Activated CD8-positive, alpha-beta T cell treated with anti-CD3 and anti-CD28 coated beads for 36 hours (primary cell): Measurements from ENCODE around the gene C11orf68. TPM values are rescaled to one million over a fixed set of nuclear protein-coding genes. Genes with fewer than 3 reads are reported as not detected.

Experiments
- ATAC-seq: fragments of 200-7000 bp; cut with Tn5 transposase; one replicate; pipeline ENCODE4 v1.10.0; 2021; ENCODE audit warnings: mild to moderate bottlenecking, moderate library complexity
- CTCF ChIA-PET: fragments of 350-600 bp; sonication (Branson Sonifier 250); formaldehyde crosslinking; loops from one replicate; lab custom pipeline; 2021; ENCODE audit warnings: antibody characterized with exemption; lab: Charles Lee
- POLR2A ChIA-PET: fragments of 350-600 bp; sonication (Branson Sonifier 250); formaldehyde crosslinking; loops from one replicate; lab custom pipeline; 2021; ENCODE audit warnings: antibody characterized with exemption; lab: Charles Lee
- DNase-seq: peaks from one replicate; pipeline ENCODE4 v3.0.0-alpha.2; 2020
- H3K27ac Mint-ChIP-seq: one replicate; pipeline ENCODE4 v1.8.0; 2021; ENCODE audit warnings: mild to moderate bottlenecking, mixed read lengths
- H3K27me3 Mint-ChIP-seq: one replicate; pipeline ENCODE4 v1.8.0; 2021; ENCODE audit warnings: mixed read lengths
- H3K36me3 Mint-ChIP-seq: one replicate; pipeline ENCODE4 v1.8.0; 2021; ENCODE audit warnings: low read depth, mixed read lengths
- H3K4me1 Mint-ChIP-seq: one replicate; pipeline ENCODE4 v1.8.0; 2021; ENCODE audit warnings: low read depth, mixed read lengths
- H3K4me3 Mint-ChIP-seq: one replicate; pipeline ENCODE4 v1.8.0; 2021; ENCODE audit warnings: mild to moderate bottlenecking, moderate library complexity, mixed read lengths
- H3K9me3 Mint-ChIP-seq: one replicate; pipeline ENCODE4 v1.8.0; 2021; ENCODE audit warnings: mixed read lengths
- intact Hi-C: fragments of 100-400 bp; cut with micrococcal nuclease; formaldehyde crosslinking; loops from one replicate; pipeline ENCODE4 v1.10.0; 2022
- total RNA-seq, 2 experiments: library from RNA; stranded (reverse); gene quantifications; one replicate each; pipeline ENCODE4 v1.2.3, GENCODE V29; 2021
- TF ChIP-seq, protein P1 (sequence below): fragments of 200-600 bp; IDR thresholded peaks from one replicate; pipeline ENCODE4 v1.8.0; 2022; ENCODE audit warnings: antibody characterized with exemption, mild to moderate bottlenecking

C11orf68 gene
- 10 to 100 TPM; 26.2 to 26.3 TPM for total RNA-seq

DNA sequence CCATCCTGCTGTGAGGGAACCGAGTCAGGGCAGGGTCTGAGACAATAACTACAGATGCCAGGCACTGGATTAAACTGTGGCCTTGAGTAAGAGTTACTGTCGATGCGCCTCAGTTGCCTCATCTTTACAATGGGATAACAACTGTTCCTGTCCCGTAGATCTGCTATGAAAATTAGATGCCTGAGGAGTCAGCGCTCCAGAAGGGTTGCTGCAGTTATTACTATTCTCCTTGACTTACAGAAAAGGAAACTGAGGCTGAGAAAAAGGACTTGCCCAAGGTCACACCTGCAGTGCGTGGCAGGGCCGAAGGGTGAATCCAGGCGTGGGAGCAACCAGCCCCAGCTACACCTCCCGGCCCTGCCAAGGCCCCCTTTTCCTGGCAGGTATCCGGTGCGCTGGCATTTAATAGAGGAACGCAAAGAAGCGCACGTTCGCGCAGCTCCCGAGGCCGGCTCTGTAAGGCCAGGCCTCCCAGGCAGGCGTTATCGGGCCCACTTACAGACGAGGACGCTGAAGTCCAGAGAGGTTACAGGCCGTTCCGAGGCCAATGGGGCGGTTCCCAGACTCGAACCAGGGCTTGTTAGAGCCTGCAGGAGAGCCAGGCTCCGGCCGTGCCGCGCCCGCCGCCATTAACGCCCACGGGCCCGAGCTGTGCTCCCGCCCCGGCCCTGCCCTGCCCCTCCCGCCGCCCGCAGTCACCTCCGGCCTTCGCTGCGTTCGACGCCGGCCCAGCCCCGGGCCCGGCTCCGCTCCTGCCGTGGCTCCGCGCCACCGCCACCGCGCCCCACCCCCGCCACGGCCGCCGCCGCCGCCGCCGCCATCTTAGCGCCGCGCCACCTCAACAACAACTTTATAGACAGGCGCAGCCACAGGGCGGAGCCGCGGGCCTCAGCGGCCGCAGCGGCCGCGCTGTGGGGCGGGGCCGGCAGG is at the start of gene C11orf68:
Gene C11orf68, minus strand, starts transcription at position 852 of the 930 bp plus-strand sequence. Its CDS starts 31 bp downstream, at position 821.
- POLR2A ChIA-PET: interaction anchor here (0.8 to 2.9 kb wide), 13 partner anchors 9 to 70 kb away, joined by 3 to 20 read pairs (median 5); partner anchors contain the start of genes CCDC85B, FIBP and FOSL1
- H3K9me3 Mint-ChIP-seq: no peaks in the 10 kb centered on the region
- peak within 1 kb of the TSS; percentile 92 for H3K4me3 Mint-ChIP-seq
- no peaks in the 10 kb centered on the region for H3K27me3 Mint-ChIP-seq
- intact Hi-C loops: loop anchor here (1.0 kb wide), 1 partner anchor 43 kb away; the partner anchor contains the start of gene SART1
- TF ChIP-seq, protein P1, sequence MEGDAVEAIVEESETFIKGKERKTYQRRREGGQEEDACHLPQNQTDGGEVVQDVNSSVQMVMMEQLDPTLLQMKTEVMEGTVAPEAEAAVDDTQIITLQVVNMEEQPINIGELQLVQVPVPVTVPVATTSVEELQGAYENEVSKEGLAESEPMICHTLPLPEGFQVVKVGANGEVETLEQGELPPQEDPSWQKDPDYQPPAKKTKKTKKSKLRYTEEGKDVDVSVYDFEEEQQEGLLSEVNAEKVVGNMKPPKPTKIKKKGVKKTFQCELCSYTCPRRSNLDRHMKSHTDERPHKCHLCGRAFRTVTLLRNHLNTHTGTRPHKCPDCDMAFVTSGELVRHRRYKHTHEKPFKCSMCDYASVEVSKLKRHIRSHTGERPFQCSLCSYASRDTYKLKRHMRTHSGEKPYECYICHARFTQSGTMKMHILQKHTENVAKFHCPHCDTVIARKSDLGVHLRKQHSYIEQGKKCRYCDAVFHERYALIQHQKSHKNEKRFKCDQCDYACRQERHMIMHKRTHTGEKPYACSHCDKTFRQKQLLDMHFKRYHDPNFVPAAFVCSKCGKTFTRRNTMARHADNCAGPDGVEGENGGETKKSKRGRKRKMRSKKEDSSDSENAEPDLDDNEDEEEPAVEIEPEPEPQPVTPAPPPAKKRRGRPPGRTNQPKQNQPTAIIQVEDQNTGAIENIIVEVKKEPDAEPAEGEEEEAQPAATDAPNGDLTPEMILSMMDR: no peak
- ATAC-seq (peak; percentile 8), DNase-seq (no peak)
- CTCF ChIA-PET: interaction anchor here (0.9 to 2.5 kb wide), 7 partner anchors 17 to 207 kb away, joined by 3 to 12 read pairs (median 3); partner anchors contain the start of genes CCDC85B, FIBP, KAT5 and MUS81
- H3K27ac Mint-ChIP-seq: peak within 1 kb of the TSS; percentile 87
- peaks cover 32% of the 10 kb centered on the region for H3K4me1 Mint-ChIP-seq
- peaks cover 22% of the 10 kb centered on the region for H3K36me3 Mint-ChIP-seq

DNA sequence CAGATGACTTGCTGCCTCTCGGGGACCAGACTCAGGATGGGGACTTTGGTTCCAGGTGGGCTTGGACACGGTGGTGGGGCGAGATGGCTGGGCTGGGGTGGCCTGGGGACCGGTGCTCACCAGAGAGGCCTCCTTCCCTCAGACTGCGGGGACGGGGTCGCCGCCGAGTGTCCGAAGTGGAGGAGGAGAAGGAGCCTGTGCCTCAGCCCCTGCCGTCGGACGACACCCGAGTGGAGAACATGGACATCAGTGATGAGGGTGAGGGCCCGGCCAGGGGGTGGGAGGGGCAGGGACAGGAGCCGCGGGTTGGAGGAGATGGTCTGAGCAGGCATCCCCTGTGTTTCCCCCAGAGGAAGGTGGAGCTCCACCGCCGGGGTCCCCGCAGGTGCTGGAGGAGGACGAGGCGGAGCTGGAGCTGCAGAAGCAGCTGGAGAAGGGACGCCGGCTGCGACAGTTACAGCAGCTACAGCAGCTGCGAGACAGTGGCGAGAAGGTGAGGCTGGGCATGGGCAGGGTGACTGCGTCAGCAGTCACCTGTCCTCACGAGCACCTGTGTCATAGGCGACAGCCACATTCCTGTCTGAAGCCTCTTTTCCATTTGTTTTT is 48.6 kb upstream of the C11orf68 start:
- no peak for DNase-seq
- TF ChIP-seq, protein P1: no peak
- peaks cover 57% of the 10 kb centered on the region for H3K36me3 Mint-ChIP-seq
- no peak overlapping the region for H3K4me3 Mint-ChIP-seq
- POLR2A ChIA-PET: no interaction called here
- intact Hi-C loops: loop anchor here (10.0 kb wide), 1 partner anchor 73 kb away; the partner anchor contains the start of gene CCDC85B
- H3K27ac Mint-ChIP-seq: no peak overlapping the region
- H3K4me1 Mint-ChIP-seq: peaks cover 15% of the 10 kb centered on the region
- ATAC-seq: no peak
- CTCF ChIA-PET: interaction anchor here (1.5 to 3.0 kb wide), 2 partner anchors 79 to 83 kb away, joined by 3 to 9 read pairs; partner anchors contain the start of gene FIBP
- H3K9me3 Mint-ChIP-seq: no peaks in the 10 kb centered on the region
- no peaks in the 10 kb centered on the region for H3K27me3 Mint-ChIP-seq

DNA sequence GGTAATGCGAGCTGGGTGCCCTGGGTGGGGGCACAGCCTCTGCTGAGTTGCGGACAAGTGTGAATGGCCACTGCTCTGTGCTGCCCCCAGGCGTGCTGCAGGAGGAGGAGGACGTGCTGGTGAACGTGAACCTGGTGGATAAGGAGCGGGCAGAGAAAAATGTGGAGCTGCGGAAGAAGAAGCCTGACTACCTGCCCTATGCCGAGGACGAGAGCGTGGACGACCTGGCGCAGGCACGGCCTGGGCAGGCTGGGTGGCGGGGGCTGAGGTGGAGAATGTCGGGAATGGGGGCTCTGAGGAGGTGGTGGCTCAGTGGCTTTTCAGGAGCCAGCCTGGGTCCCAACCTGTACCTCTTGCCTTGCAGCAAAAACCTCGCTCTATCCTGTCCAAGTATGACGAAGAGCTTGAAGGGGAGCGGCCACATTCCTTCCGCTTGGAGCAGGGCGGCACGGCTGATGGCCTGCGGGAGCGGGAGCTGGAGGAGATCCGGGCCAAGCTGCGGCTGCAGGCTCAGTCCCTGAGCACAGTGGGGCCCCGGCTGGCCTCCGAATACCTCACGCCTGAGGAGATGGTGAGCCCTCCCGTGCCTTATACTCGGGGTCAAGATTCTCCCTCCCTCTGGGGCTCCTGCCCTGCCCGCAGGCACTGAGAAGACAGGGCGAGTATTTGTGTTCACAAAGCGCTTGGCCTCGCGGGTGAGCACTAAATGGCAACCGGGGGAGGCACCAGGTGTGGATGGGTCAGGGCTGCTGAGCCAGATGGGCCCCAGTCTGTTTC is 47.3 kb upstream of the C11orf68 start:
- intact Hi-C loops: loop anchor here (10.0 kb wide), 1 partner anchor 71 kb away; the partner anchor contains the start of gene CCDC85B
- peaks cover 59% of the 10 kb centered on the region for H3K36me3 Mint-ChIP-seq
- no peak overlapping the region for H3K27ac Mint-ChIP-seq
- H3K4me3 Mint-ChIP-seq: no peak overlapping the region
- POLR2A ChIA-PET: interaction anchor here (1.4 to 1.6 kb wide), 2 partner anchors 9 to 74 kb away, joined by 4 to 5 read pairs; no protein-coding TSS in a partner anchor
- ATAC-seq: no peak
- no peaks in the 10 kb centered on the region for H3K9me3 Mint-ChIP-seq
- peaks cover 21% of the 10 kb centered on the region for H3K4me1 Mint-ChIP-seq
- CTCF ChIA-PET: interaction anchor here (1.5 kb wide), 1 partner anchor 77 kb away, joined by 3 read pairs; the partner anchor contains the start of gene FIBP
- DNase-seq: no peak
- TF ChIP-seq, protein P1: no peak
- H3K27me3 Mint-ChIP-seq: no peaks in the 10 kb centered on the region

DNA sequence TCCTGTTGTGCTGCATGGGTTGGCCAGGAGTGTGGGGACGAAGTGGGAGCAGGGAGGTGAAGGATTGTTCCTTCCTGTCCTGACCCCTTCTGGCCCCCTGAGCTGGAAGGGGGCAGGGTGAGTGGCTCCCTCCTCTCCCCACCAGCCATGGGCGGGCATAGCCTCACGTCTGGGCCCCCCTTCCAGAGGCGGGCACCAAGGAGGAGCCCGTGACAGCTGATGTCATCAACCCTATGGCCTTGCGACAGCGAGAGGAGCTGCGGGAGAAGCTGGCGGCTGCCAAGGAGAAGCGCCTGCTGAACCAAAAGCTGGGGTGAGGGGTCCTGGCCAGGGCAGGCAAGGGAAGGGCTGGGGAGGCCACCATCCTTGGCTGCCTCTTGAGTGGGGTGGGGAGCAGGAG is 46.0 kb upstream of the C11orf68 start:
- intact Hi-C loops: loop anchor here (10.0 kb wide), 1 partner anchor 70 kb away; the partner anchor contains the start of gene CCDC85B
- POLR2A ChIA-PET: interaction anchor here (0.9 to 1.6 kb wide), 2 partner anchors 35 to 73 kb away, joined by 3 to 5 read pairs; no protein-coding TSS in a partner anchor
- no peak for ATAC-seq
- TF ChIP-seq, protein P1: no peak
- Mint-ChIP-seq H3K9me3 (no peaks in the 10 kb centered on the region), H3K36me3 (peaks cover 53% of the 10 kb centered on the region), H3K27me3 (no peaks in the 10 kb centered on the region), H3K27ac (no peak overlapping the region), H3K4me1 (peaks cover 28% of the 10 kb centered on the region), H3K4me3 (no peak overlapping the region)
- CTCF ChIA-PET: interaction anchor here (0.9 to 2.2 kb wide), 3 partner anchors 21 to 80 kb away, joined by 3 to 8 read pairs (median 5); partner anchors contain the start of gene FIBP
- DNase-seq: no peak
